PFSK-1 (cell line): ENCODE data around the gene ADAD1.

Source experiments
- FOXP2 ChIP-seq: optimal IDR thresholded peaks from 2 replicates; pipeline ENCODE3; 2011; ENCODE audit warnings: borderline replicate concordance, control low read depth, inconsistent platforms; ENCODE audit not compliant: insufficient read depth; ENCODE audit errors: extremely low read length, extremely low read depth
- POLR2AphosphoS5 ChIP-seq: IDR thresholded peaks from 2 replicates; pipeline ENCODE4 v1.6.1; 2012; ENCODE audit warnings: low read depth, mild to moderate bottlenecking, control low read depth, low read length, moderate library complexity
- REST ChIP-seq, 2 experiments: IDR thresholded peaks; 2 replicates each; pipeline versions ENCODE4 v1.6.1 to v1.8.0; 2011 to 2012; ENCODE audit warnings: low read depth in 2 of 2, low read length in 2 of 2, control low read depth in 1 of 2, inconsistent platforms in 1 of 2, mild to moderate bottlenecking in 1 of 2, moderate library complexity in 1 of 2; ENCODE audit not compliant: insufficient read depth in 1 of 2
- SIN3A ChIP-seq: IDR thresholded peaks from 2 replicates; pipeline ENCODE4 v1.6.1; 2012; ENCODE audit warnings: mild to moderate bottlenecking, low read length, moderate library complexity, borderline replicate concordance; ENCODE audit not compliant: insufficient read depth
- TAF1 ChIP-seq: IDR thresholded peaks from 2 replicates; pipeline ENCODE4 v1.6.1; 2012; ENCODE audit warnings: low read length, control low read depth, borderline replicate concordance; ENCODE audit not compliant: insufficient read depth

ADAD1 gene

GRCh38 chr4:122453384-122453995 lies 74.7 kb downstream of the ADAD1 start:
- TF ChIP-seq POLR2AphosphoS5 (no peak), SIN3A (no peak), TAF1 (no peak), FOXP2 (no peak)

GRCh38 chr4:122456231-122457116 lies 77.7 kb downstream of the ADAD1 start, which contains the start of gene IL2:
TSS of gene IL2 (minus strand) at chr4:122456725. CDS start at chr4:122456440, 285 bp downstream.
- no peak for TF ChIP-seq FOXP2
- TF ChIP-seq REST (IDR thresholded peaks at IDR 0.05; ENCODE audit: insufficient read depth in 1 of 2, low read depth in 2 of 2, low read length in 2 of 2): no peak
- no peak for TF ChIP-seq TAF1
- TF ChIP-seq POLR2AphosphoS5: no peak
- no peak for TF ChIP-seq SIN3A

GRCh38 chr4:122458625-122459024 lies 79.8 kb downstream of the ADAD1 start:
- TF ChIP-seq FOXP2: no peak
- TF ChIP-seq SIN3A: no peak
- TF ChIP-seq POLR2AphosphoS5: no peak
- TF ChIP-seq REST (IDR thresholded peaks at IDR 0.05; ENCODE audit: insufficient read depth in 1 of 2, low read depth in 2 of 2, low read length in 2 of 2): no peak
- no peak for TF ChIP-seq TAF1

- TF ChIP-seq SIN3A: no peak
- TF ChIP-seq TAF1: no peak
Observed at GRCh38 chr4:122469457-122469856, 90.6 kb downstream of the ADAD1 start.

GRCh38 chr4:122475233-122475632 lies 96.4 kb downstream of the ADAD1 start:
- TF ChIP-seq REST (IDR thresholded peaks at IDR 0.05; ENCODE audit: insufficient read depth in 1 of 2, low read depth in 2 of 2, low read length in 2 of 2): no peak
- TF ChIP-seq POLR2AphosphoS5: no peak
- no peak for TF ChIP-seq TAF1
- TF ChIP-seq SIN3A: no peak
- no peak for TF ChIP-seq FOXP2

- no peak for TF ChIP-seq REST (IDR thresholded peaks at IDR 0.05; ENCODE audit: insufficient read depth in 1 of 2, low read depth in 2 of 2, low read length in 2 of 2)
- TF ChIP-seq FOXP2: no peak
- TF ChIP-seq TAF1: no peak
- no peak for TF ChIP-seq POLR2AphosphoS5
- TF ChIP-seq SIN3A: no peak
Observed at GRCh38 chr4:122476126-122476525, 97.3 kb downstream of the ADAD1 start.
